Ovary (tissue), 3 donors: ENCODE results near the gene TBCEL.

ENCODE experiments used
- CTCF ChIP-seq, 3 donors: fragments of 450-650 bp in 2 of 3; fragments of 200-600 bp in 1 of 3; IDR thresholded peaks; one replicate each; pipeline versions ENCODE4 v1.5.1 to v1.8.0; 2016 to 2022; ENCODE audit warnings: antibody characterized with exemption in 3 of 3, mild to moderate bottlenecking in 1 of 3
- EP300 ChIP-seq: sonication (generic); formaldehyde crosslinking; IDR thresholded peaks from one replicate; pipeline ENCODE4 v1.6.1; 2017; ENCODE audit warnings: antibody characterized with exemption
- POLR2A ChIP-seq: fragments of 450-650 bp; IDR thresholded peaks from one replicate; pipeline ENCODE4 v1.6.1; 2017; ENCODE audit warnings: antibody characterized with exemption, mild to moderate bottlenecking, moderate library complexity
- donor health status: DM: no; HTN: no; CAD: no.

- TF ChIP-seq CTCF (IDR thresholded peaks at IDR 0.05) (no peak), POLR2A (no peak), EP300 (no peak)
These were observed 19.6 kb upstream of the TBCEL start for GRCh38 chr11:121004206-121004840.
